K562 (cell line): Measurements from ENCODE around the gene TMSB15C. TPM values are rescaled to one million over a fixed set of nuclear protein-coding genes. Genes with fewer than 3 reads are reported as not detected.

Source experiments
- ATAC-seq: fragments of 200-7000 bp; cut with Tn5 transposase; 3 replicates; pipeline ENCODE4 v1.9.1; 2020; ENCODE audit warnings: moderate library complexity
- BruUV-seq: library from RNA; stranded (reverse); fragments of 400-500 nt; replicated peaks from 2 replicates; lab custom pipeline; 2021; lab: Mats Ljungman, UMichigan
- CTCF ChIA-PET: fragments of 300-600 bp; formaldehyde crosslinking; extraction: SDS; loops from one replicate; lab custom pipeline; 2021; ENCODE audit warnings: low intra/inter-chr PET ratio; lab: Yijun Ruan, JAX
- POLR2A ChIA-PET: fragments of 300-600, 350-650 bp; sonication (Branson Sonifier 250); formaldehyde crosslinking; extraction: SDS; loops from one replicate; lab custom pipeline; 2021; ENCODE audit warnings: antibody characterized with exemption, inconsistent platforms; lab: Yijun Ruan, JAX
- DNase-seq, 4 experiments: peaks; one replicate each; pipeline versions ENCODE4 v3.0.0 to v3.0.0-alpha.2; 2011 to 2018; ENCODE audit warnings: low spot score in 3 of 4, mixed read lengths in 3 of 4; ENCODE audit errors: extremely low read depth in 1 of 4
- FAIRE-seq: peaks from 2 replicates; lab custom pipeline; 2011; peaks lifted over from hg19 to GRCh38; lab: Jason Lieb, UNC
- H2AFZ ChIP-seq: 2 replicates; pipeline ENCODE4 v1.6.0; 2011; ENCODE audit warnings: low read depth, low read length, control low read depth, inconsistent platforms
- H3K27ac ChIP-seq: fragments of 200-600 bp; 3 replicates; pipeline ENCODE4 v1.8.0; 2011; ENCODE audit warnings: low read depth, mild to moderate bottlenecking, control low read depth, inconsistent platforms, low read length, moderate library complexity, mixed read lengths; ENCODE audit errors: extremely low read depth
- H3K27me3 ChIP-seq, 2 experiments: fragments of 300-600 bp in 1 of 2; 2 replicates in 1 of 2; 3 replicates in 1 of 2; pipeline versions ENCODE4 v1.6.0 to v1.8.0; 2011; ENCODE audit warnings: inconsistent platforms in 2 of 2, low read length in 2 of 2, mild to moderate bottlenecking in 1 of 2, mixed read lengths in 1 of 2, moderate library complexity in 1 of 2; ENCODE audit not compliant: control insufficient read depth in 2 of 2, insufficient read depth in 2 of 2
- H3K36me3 ChIP-seq: fragments of 300-600 bp; 3 replicates; pipeline ENCODE4 v1.8.0; 2011; ENCODE audit warnings: mild to moderate bottlenecking, low read length, inconsistent platforms; ENCODE audit not compliant: control insufficient read depth, insufficient read depth
- H3K4me1 ChIP-seq, 2 experiments: fragments of 200-600 bp in 1 of 2; replicated peaks in 1 of 2; 2 replicates in 1 of 2; 3 replicates in 1 of 2; pipeline versions ENCODE4 v1.5.1 to v1.8.0; 2011; ENCODE audit warnings: inconsistent platforms in 2 of 2, low read length in 2 of 2, mild to moderate bottlenecking in 1 of 2, mixed read lengths in 1 of 2, moderate library complexity in 1 of 2; ENCODE audit not compliant: control insufficient read depth in 2 of 2, insufficient read depth in 2 of 2
- H3K4me2 ChIP-seq: 2 replicates; pipeline ENCODE4 v1.6.1; 2011; ENCODE audit warnings: low read length, control low read depth, inconsistent platforms, mixed read lengths; ENCODE audit not compliant: insufficient read depth
- H3K4me3 ChIP-seq: fragments of 200-600 bp; sonication (generic), shearing (Covaris generic); 2 replicates; pipeline ENCODE4 v1.5.1; 2016; ENCODE audit warnings: control low read depth, inconsistent platforms
- H3K79me2 ChIP-seq: fragments of 200-600 bp; 3 replicates; pipeline ENCODE4 v1.8.0; 2011; ENCODE audit warnings: low read length, inconsistent platforms; ENCODE audit not compliant: control insufficient read depth, insufficient read depth
- H3K9ac ChIP-seq, 2 experiments: 2 replicates each; pipeline versions ENCODE4 v1.6.0 to v1.6.1; 2011; ENCODE audit warnings: low read depth in 2 of 2, low read length in 2 of 2, control low read depth in 1 of 2, inconsistent platforms in 1 of 2, mild to moderate bottlenecking in 1 of 2, mixed read lengths in 1 of 2; ENCODE audit not compliant: insufficient read depth in 1 of 2
- H3K9me1 ChIP-seq: one replicate; pipeline ENCODE4 v1.6.0; 2011; ENCODE audit warnings: inconsistent platforms, mild to moderate bottlenecking, low read length, moderate library complexity; ENCODE audit not compliant: control insufficient read depth, insufficient read depth
- H3K9me3 ChIP-seq: replicated peaks from 2 replicates; pipeline ENCODE4 v1.5.1; 2011; ENCODE audit warnings: low read depth, low read length, inconsistent platforms; ENCODE audit not compliant: control insufficient read depth, insufficient read depth
- H4K20me1 ChIP-seq: replicated peaks from 2 replicates; pipeline ENCODE4 v1.6.1; 2011; ENCODE audit warnings: low read length, inconsistent platforms, mixed read lengths; ENCODE audit not compliant: control insufficient read depth, insufficient read depth
- BRCA1 ChIP-seq, 2 experiments: fragments of 450-650 bp in 1 of 2; sonication (generic) in 1 of 2; formaldehyde crosslinking in 1 of 2; IDR thresholded peaks; 2 replicates each; pipeline versions ENCODE4 v1.5.0 to v1.6.1; 2017 to 2020; ENCODE audit warnings: mild to moderate bottlenecking in 1 of 2, missing genetic modification reagents in 1 of 2
- FOXK2 ChIP-seq, 2 experiments: fragments of 450-650 bp; IDR thresholded peaks in 1 of 2; conservative IDR thresholded peaks in 1 of 2; 2 replicates each; pipeline ENCODE4 v1.6.1; 2016; ENCODE audit warnings: low read depth in 2 of 2, mild to moderate bottlenecking in 1 of 2
- HOMEZ ChIP-seq: fragments of 250-450 bp; sonication (Bioruptor Pico); IDR thresholded peaks from 2 replicates; pipeline ENCODE4 v1.4.0; 2020; ENCODE audit warnings: mild to moderate bottlenecking, moderate library complexity
- NCOA4 ChIP-seq: fragments of 450-650 bp; IDR thresholded peaks from 2 replicates; pipeline ENCODE4 v1.6.1; 2018; ENCODE audit warnings: mild to moderate bottlenecking; ENCODE audit not compliant: partially characterized antibody
- PRMT5 ChIP-seq: sonication (generic); formaldehyde crosslinking; IDR thresholded peaks from 2 replicates; pipeline ENCODE4 v1.5.0; 2020; ENCODE audit warnings: missing genetic modification reagents
- RBM15 ChIP-seq: fragments of 200-400 bp; formaldehyde crosslinking; IDR thresholded peaks from 2 replicates; pipeline ENCODE4 v1.6.1; 2018; ENCODE audit warnings: mild to moderate bottlenecking, low read length, moderate library complexity; ENCODE audit not compliant: insufficient read depth
- RREB1 ChIP-seq: fragments of 250-450 bp; sonication (Bioruptor Pico); IDR thresholded peaks from 2 replicates; pipeline ENCODE4 v1.4.0; 2020
- SMARCE1 ChIP-seq: fragments of 450-650 bp; IDR thresholded peaks from 2 replicates; pipeline ENCODE4 v1.7.1; 2016; ENCODE audit warnings: mild to moderate bottlenecking
- ZNF140 ChIP-seq: fragments of 250-450 bp; sonication (Bioruptor Pico); IDR thresholded peaks from 2 replicates; pipeline ENCODE4 v1.8.0; 2021; ENCODE audit warnings: moderate library complexity, mild to moderate bottlenecking, inconsistent platforms
- ZNF232 ChIP-seq: sonication (generic); formaldehyde crosslinking; IDR thresholded peaks from 2 replicates; pipeline ENCODE4 v1.8.0; 2022; ENCODE audit warnings: mild to moderate bottlenecking, missing genetic modification reagents
- ZNF24 ChIP-seq: fragments of 450-650 bp; IDR thresholded peaks from 2 replicates; pipeline ENCODE4 v1.6.1; 2016
- ZNF589 ChIP-seq: fragments of 200-800 bp; sonication (Bioruptor generic); IDR thresholded peaks from 2 replicates; pipeline ENCODE4 v1.6.1; 2016; ENCODE audit warnings: low read depth, missing genetic modification characterization, missing compliant biosample characterization
- ZNF785 ChIP-seq: fragments of 250-450 bp; sonication (Bioruptor Pico); IDR thresholded peaks from 2 replicates; pipeline ENCODE4 v1.4.0; 2020; ENCODE audit warnings: mild to moderate bottlenecking
- WGBS: fragments of 100-300 bp; shearing (Covaris generic); methylation state at CpG from one replicate; pipeline ENCODE4 v1.1.6; 2016; ENCODE audit warnings: low coverage, mixed read lengths; ENCODE audit not compliant: insufficient coverage; ENCODE audit errors: missing lambda C conversion rate; 5-methylcytosine and 5-hydroxymethylcytosine counted together
- in situ Hi-C: fragments of 300-500 bp; cut with MboI; formaldehyde crosslinking; loops from 4 replicates; pipeline ENCODE4 v1.15.0; 2018; ENCODE audit warnings: inconsistent platforms, mixed read lengths
- intact Hi-C: fragments of 100-400 bp; cut with micrococcal nuclease; formaldehyde crosslinking; loops from 2 replicates; pipeline ENCODE4 v1.14.2; 2022
- polyA plus RNA-seq, 8 experiments: library from polyadenylated mRNA; depleted of rRNA in 4 of 8; stranded (reverse) in 5 of 8; unstranded in 3 of 8; fragments of >200 nt; fragmentation: Nextera tagmentation in 2 of 8; fragmentation: Illumina TruSeq in 1 of 8; extraction: Ambion mirVana in 2 of 8; extraction: Trizol in 1 of 8; gene quantifications; 2 replicates each; pipeline versions ENCODE4 v1.2.1 to v1.2.3, GENCODE V29; 2011 to 2014; ENCODE audit warnings: inconsistent platforms in 1 of 8, missing spikeins in 1 of 8
- total RNA-seq, 7 experiments: library from RNA; depleted of rRNA in 6 of 7; stranded (reverse); fragments of >200 nt in 6 of 7; fragmentation: Illumina TruSeq in 2 of 7; extraction: Trizol in 2 of 7; gene quantifications; 2 replicates each; pipeline versions ENCODE4 v1.2.1 to v1.2.3, GENCODE V29; 2011 to 2021; ENCODE audit warnings: low replicate concordance in 1 of 7

The TMSB15C gene
- total and polyA plus RNA-seq, 9 of the 15 experiments (the other 6 are each of a cell fraction or from before 2014, with no cell fraction given) = 0.03 TPM; not detected in 8

GRCh38 chrX:104104676-104105075 lies 28.6 kb upstream of the TMSB15C start:
- CTCF ChIA-PET = no interaction called here
- Histone ChIP-seq H3K4me2 (no peak overlapping the region), H3K4me1 (no peaks in the 10 kb centered on the region), H3K9me1 (no peaks in the 10 kb centered on the region), H3K27ac (no peak overlapping the region), H3K9ac (no peak overlapping the region), H2AFZ (no peak overlapping the region), H3K36me3 (no peaks in the 10 kb centered on the region), H3K27me3 (no peaks in the 10 kb centered on the region; a peak in 1 of 5 replicates), H3K9me3 (no peaks in the 10 kb centered on the region), H3K4me3 (no peak overlapping the region), H3K79me2 (no peaks in the 10 kb centered on the region), H4K20me1 (no peaks in the 10 kb centered on the region)
- DNase-seq (no peak), ATAC-seq (no peak), FAIRE-seq (no peak)
- TF ChIP-seq ZNF24 (no peak), ZNF140 (CRISPR knock-in tag) (no peak), ZNF785 (CRISPR knock-in tag) (no peak), RBM15 (no peak), RREB1 (CRISPR knock-in tag) (no peak), FOXK2 (conservative IDR thresholded peaks at IDR 0.05 in 1 of 2, IDR thresholded peaks at IDR 0.05 in 1 of 2; ENCODE audit: low read depth in 2 of 2) (no peak), HOMEZ (CRISPR knock-in tag) (no peak), BRCA1 (IDR thresholded peaks at IDR 0.05) (no peak), BRCA1 (CRISPR knock-in tag; IDR thresholded peaks at IDR 0.05) (no peak), ZNF589 (CRISPR knock-in tag) (no peak), PRMT5 (CRISPR knock-in tag) (no peak), ZNF232 (CRISPR knock-in tag) (no peak), SMARCE1 (no peak), NCOA4 (no peak)
- POLR2A ChIA-PET = no interaction called here
- intact Hi-C loops (no loop called here), in situ Hi-C loops (no loop called here)
- BruUV-seq = no TSS peak
- WGBS = 5% methylated on average over 3 of the region's 10 CpGs
